Renal pelvis (tissue), 4 donors: ENCODE results near the gene MIEF1. TPM values are rescaled to one million over a fixed set of nuclear protein-coding genes. Genes with fewer than 3 reads are reported as not detected.

Experiments used
- DNase-seq: peaks from one replicate; pipeline ENCODE4 v3.0.0-alpha.2; 2013
- polyA plus RNA-seq, 3 donors: library from polyadenylated mRNA; unstranded; fragments of 120-200 nt; gene quantifications; one replicate each; pipeline ENCODE4 v1.2.1, GENCODE V29; 2013; ENCODE audit not compliant: insufficient read length in 3 of 3

MIEF1 gene
- polyA plus RNA-seq, 3 donors, result 34.9 to 39.5 (median 36.7) TPM

DNA sequence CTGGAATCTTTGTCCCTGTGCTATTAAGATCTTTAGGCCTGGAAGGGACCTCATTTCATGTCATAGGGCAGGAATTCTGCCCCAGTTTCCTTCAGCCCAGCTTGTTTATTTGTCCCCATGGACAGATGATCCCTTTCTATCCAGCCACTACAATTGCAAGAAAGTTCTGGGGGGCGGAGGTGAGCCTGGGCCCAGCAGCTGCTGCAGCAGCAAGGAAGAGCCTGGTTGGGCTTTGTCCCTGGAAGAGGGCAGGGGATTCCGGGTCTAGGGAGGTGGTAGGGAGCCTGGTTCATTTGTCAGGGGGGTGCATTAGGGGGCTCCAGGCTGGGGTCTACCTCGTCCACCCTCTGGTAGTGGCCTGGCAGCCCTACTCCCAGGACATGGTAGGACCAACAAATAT is 52.1 kb downstream of the MIEF1 start:
- no peak for DNase-seq

DNA sequence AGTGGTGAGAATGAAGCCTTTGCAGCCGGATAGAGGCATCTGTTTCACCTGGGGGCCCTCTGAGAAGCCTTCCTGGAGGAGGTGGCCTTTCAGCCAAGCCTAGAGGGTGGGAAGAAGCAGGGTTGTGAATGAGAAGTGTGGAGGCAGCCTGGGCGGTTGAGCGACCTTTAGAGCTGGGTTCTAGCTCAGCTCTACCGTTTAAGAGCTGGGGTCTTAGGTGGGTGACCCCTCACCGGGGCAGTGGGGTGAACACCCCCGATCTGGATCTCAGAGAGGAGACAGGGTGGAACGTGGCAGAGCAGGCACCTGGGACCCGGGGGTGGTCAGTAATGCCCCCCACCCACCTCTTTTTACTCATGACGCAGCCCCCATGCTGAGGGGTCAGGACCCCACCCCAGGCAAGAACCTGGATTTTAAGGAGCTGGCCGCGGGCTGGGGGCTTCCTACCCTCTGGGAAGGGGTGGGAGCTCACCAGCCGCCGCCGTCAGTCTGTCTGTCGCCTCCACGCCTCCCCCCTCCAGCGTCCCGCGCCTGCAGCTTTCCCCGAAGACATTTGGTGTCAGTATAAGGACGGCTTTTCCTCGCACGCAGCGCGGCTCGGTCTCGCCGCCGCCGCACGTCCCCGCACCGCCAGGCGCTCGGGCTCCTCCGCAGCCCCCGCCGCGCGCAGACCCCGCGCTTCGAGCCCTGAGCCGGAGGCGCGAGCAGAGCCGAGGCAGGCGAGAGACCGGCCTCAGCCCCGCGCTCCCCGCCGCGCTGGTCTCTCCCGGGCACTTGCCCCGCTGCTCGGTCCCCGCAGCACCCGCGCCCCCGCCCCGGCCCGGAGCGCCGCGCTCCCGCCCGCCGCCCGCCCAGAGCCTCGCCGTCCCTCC is 55.1 kb downstream of the MIEF1 start:
- DNase-seq, result no peak

DNA sequence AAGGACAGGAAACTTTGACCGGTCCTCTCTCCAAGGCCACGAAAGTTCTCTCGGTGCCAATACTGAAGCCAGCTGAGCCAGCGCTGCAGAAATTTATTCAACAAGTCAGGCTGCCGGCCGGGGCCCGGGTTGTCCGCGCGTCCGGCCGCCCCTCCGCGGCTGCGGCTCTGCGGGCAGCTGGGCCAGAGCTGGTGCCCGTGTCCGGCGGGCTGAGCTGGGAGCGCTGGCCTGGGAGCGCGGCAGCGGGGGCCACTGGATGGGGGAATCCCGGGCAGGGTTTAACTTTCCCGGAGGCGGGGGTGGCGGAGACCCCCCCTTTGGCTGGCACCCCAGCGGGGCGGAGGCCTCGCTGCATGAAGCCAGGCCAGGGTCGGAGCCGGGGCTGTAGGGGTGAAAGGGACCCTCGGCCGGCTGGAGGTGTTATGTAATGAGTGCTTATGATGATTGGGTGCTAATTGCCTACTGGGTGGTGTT is 56.2 kb downstream of the MIEF1 start:
- DNase-seq, result no peak

DNA sequence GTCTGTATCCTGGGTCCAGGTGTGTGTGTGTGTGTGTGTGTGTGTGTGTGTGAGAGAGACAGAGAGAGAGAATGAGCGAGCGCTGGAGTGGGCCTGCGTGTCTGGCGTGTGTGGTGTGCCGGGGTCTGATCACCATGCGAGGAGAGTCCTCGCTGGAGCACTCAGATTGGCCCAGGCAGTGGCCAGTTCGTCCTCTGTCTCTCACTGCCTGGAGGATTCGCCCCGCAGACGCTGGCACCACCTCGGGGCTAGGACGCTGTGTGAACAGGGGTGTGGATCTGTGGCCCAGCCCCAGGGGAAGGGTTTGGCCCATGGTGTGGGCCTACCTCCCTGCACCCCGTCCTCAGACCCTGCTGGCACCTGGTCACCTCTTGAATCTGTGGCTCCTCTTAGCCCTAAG is 56.9 kb downstream of the MIEF1 start:
- DNase-seq, result no peak

DNA sequence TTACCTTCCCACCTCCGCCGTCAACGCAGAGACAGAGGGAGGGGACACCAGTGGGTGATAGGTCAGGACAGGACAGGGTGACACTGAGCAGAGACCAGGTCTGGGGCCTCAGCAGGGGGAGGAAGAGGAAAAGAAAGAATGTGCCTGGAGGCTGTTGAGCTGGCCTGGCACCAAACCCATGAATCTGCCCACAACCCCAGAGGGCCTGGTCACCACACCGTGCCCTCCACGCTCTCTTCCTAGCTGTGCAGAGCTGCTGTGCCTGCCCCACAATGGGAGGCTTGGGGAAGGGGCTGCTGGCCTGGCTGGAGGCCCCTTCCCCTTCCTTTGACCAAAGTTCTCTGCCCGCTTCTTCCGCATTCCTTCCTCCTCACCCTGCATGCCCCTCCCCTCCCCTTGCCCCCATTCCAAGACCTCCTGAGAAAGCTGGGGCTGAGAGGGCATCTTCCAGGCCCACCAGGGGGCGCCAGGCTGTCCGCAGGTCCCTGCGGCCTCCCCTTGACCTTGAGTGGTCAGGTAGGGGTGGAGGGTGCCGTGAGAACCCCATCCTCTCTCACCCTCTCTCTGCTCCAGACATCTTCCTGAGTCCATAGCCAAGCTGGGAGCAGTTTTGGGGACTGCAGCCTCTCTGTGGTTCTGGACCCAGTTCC is 57.5 kb downstream of the MIEF1 start:
- DNase-seq, result no peak

DNA sequence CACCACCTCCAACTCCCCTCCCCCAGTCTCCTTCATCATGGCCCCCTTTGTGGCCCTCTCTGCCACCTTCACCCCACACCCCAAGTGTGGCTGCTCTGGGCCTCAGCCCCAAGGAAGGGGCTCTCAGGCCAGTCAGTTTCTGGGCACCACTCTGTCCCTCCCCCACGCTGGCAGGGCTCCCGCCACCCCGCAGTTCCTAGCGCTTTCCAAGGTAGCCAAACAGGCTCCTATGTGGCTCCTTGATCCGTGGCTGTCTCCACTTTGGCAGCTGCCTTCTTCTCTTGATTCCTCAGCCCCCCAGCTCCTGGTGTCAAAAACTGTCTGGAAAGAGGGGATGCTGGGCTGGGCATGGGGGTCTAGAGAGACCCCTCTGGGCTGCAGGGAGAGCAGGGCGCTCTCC is 58.0 kb downstream of the MIEF1 start:
- DNase-seq, result no peak

DNA sequence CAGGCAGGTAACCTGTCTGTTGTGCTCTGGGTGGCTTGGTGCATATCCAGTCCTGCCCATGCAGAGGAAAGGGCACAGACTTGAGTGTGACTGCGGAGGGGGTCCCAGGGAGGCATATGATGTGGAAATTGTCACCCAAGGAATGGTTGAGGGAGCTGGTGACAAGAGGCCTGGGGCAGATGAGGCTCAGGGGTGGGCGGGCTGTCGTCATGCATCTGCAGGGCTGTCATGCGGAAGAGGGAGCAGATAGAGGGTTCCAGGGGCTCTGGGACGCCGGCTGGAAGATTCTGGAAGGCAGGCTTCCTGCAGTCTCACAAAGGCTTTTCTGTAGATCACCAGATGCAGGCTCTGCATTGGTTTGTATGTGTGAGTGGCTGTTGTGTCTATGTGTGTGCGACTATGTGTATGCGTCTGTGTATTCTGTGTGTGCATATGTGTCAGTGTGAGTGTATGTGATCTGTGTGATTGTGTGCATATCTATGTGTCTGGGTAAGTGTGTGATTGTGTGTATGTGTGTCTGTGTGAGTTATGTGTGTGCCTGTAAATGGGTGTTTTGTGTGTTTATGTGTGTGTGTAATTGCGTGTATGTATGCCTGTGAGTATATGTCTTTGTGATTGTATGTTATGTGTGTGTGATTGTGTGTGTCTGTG is 60.9 kb downstream of the MIEF1 start:
- DNase-seq, result no peak

DNA sequence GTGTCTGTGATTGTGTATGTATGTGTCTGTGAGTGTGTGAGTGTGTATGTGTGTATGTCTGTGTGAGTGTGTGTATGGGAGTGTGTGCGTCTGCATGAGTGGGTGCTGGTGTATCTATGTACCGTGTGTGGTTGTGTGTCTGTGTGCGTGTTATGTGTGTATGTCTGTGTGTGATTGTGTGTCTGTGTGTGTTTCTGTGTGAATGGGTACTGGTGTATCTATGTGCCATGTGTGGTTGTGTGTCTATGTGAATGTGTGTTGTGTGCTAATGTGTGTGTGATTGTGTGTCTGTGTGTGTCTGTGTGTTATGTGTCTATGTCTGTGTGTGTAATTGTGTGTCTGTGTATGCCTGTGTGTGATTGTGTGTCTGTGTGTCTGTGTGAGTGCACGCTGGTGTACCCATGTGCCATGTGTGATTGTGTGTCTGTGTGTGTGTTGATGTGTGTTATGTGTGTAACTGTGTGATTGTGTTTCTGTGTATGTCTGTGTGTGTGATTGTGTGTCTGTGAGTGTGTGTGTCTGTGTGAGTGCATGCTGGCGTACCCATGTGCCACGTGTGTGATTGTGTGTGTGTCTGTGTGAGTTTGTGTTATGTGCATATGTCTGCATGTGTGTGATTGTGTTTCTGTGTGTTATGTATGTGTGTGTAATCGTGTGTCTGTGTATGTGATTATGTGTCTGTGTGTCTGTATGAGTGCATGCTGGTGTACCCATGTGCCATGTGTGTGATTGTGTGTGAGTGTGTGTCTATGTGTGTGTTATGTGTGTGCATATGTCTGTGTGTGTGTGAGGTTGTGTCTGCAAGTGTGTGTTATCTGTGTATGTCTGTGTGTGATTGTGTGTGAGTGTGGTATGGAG is 61.7 kb downstream of the MIEF1 start:
- DNase-seq, result no peak

DNA sequence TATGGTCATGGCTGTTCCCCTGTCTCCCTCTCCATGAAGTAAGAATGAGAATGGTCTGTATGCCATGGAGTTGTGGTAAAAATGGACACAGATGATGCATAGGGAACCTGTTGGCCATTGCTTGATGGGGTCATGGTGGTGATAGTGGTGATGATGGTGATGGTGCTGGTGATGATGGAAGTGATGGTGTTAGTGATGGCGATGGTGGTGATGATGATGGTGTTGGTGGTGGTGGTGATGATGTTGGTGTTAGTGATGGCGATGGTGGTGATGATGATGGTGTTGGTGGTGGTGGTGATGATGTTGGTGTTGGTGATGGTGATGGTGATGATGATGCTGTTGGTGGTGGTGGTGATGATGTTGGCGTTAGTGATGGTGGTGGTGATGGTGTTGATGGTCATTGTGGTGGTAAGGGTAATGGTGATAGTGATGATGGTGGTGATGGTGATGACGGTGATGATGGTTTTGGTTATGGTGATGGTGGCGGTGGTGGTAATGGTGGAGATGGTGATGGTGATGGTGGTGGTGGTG is 63.4 kb downstream of the MIEF1 start:
- no peak for DNase-seq

DNA sequence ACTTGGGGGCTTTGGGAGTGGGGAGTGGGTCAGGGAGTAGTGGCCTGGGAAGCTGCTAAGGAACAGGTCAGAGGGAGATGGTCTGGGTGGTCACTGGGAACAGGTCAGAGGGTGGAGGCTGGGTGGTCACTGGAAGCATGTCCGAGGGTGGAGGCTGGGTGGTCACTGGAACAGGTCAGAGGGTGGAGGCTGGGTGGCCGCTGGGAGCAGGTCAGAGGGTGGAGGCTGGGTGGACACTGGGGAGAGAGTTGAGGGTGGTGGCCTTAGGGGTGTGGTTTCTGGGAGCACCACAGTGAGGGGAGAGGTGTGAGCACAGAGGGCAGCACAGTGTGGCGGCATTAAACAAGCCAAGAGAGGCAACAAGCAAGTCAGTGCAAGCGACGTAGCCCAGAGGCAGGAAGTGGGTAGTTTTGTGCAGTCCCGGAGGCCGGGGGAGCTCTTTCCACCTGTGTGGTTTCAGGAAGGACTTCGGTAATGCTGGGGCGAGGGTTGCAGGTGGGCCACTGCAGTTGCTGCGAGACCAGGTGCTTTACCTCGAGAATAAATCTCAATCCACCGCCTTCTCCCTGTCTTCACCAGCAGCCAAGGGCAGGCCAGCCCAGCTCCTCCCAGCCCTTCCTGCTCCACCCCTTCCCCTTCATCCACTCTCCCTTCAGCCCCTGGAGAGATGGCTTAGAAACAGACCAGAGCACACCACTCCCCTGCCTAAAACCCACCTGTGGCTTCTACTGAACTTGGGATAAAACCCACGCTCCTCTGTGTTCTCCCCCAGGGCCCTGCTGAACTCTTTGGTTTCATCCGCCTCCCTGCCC is 65.3 kb downstream of the MIEF1 start:
- no peak for DNase-seq

Other genes with a start within 250 kb of the MIEF1 start
- gene RPL3, start 182.7 kb upstream of the MIEF1 start, polyA plus RNA-seq, result 1,000 to 10,000 TPM; 2,781 to 3,416 (median 3,386) TPM
- 10 to 100 TPM; 25.2 to 27.7 (median 27.4) TPM for gene SYNGR1, start 152.3 kb upstream of the MIEF1 start, polyA plus RNA-seq
- gene TAB1, start 102.5 kb upstream of the MIEF1 start, polyA plus RNA-seq, result 10 to 100 TPM; 30.9 to 35.4 (median 31.0) TPM
- gene MGAT3, start 45.3 kb upstream of the MIEF1 start, polyA plus RNA-seq, result 10 to 100 TPM; 31.2 to 32.6 (median 31.3) TPM
- gene ATF4, start 18.3 kb downstream of the MIEF1 start, polyA plus RNA-seq, result 100 to 1,000 TPM; 272 to 297 (median 273) TPM
- 10 to 100 TPM; 51.3 to 64.9 (median 62.9) TPM for gene RPS19BP1, start 30.5 kb downstream of the MIEF1 start, polyA plus RNA-seq
- gene CACNA1I, start 68.5 kb downstream of the MIEF1 start, polyA plus RNA-seq, result under 1 TPM; 0.04 to 0.09 (median 0.09) TPM